HG03457 (cell line): Measurements from ENCODE around the gene ANXA4.
"Not testable (repeated sequence)": the region's sequence is repeated elsewhere in the genome, so short reads cannot be mapped to it uniquely, and the experiment has no call there.

Experiments used
- ATAC-seq: cut with Tn5 transposase; IDR thresholded peaks from one replicate; pipeline ENCODE4 v1.9.1; 2021; ENCODE audit warnings: moderate number of reproducible peaks; ENCODE audit not compliant: unreplicated experiment

The ANXA4 gene

DNA sequence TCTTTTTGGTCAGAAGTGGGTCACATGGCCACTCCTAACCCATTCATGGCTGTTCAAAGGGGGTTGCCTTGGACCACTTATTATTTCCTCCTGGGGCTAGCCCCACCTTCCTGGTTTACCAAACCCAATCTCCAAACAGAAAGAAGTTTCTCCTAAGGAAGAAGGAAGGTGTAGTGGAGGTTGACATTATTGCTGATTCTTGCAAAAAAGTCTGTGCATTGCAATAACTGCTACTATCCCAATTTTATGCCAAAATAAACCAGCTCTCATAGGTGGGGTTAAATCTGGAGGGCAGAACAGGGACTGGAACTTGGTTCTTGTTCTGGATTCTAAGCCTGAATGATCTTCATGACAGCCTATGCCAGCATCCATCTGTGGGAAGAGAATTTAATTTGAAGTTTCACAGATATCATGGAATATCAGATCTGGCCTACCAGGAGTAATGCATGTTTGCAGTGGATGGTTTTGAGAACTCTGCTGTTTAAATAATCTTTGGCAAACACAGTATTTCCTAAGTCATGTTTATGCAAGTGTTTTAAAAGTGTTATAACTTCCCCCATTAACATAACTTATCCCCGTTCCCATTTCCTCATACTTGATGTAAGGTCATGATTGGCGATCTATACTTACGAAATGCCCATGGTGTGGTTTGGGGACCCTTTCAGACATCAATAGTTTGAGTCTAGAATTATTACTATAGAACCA lies 11.9 kb downstream of the ANXA4 start:
- no peak for ATAC-seq

DNA sequence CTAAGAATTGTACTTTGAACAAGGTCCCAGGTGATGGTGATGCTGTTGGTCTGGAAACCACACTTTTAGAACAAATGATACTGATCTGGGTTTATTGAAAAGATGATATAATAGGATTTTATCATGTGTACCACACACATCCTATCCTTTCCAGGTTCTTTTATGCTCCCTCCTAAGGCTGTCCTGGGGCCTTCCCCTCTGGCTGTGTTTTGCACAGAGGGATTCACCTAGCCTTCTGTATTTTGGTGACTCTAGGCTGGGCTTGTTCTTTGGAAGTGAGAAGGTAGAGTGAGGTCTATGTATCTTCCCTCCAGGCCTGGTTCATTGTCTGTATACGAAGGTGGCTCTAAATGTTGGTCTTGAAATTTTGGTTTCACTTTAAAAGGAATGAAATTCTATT lies 12.7 kb downstream of the ANXA4 start:
- no peak for ATAC-seq

DNA sequence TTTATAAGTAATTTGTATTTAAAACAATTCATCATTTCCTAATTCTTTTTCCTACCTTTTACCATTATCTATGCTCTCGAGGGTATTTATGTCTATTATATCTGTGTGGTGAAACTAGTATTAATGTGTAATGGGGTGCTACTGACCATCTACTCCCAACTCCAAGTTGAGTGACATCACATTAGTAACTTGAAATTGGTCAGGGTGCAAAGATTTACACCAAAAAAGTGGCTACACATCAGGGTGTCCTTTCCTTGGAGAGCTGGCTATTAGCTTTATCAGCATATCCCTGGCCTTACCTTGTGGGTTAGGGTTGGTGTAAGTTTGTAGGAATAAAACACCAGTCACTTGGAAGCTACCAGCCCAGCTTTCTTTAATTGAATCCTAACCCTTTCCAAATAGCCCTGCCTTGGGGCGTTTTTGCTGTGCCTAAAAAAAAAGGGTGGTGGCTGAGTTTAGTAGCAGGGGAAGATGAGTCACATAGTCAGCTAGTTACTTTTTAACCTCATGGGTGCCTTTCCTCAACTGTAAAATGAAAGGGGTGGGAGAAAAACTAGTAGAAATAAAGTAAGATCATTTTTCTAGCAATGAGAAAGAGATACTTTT lies 14.0 kb downstream of the ANXA4 start:
- ATAC-seq: no peak

DNA sequence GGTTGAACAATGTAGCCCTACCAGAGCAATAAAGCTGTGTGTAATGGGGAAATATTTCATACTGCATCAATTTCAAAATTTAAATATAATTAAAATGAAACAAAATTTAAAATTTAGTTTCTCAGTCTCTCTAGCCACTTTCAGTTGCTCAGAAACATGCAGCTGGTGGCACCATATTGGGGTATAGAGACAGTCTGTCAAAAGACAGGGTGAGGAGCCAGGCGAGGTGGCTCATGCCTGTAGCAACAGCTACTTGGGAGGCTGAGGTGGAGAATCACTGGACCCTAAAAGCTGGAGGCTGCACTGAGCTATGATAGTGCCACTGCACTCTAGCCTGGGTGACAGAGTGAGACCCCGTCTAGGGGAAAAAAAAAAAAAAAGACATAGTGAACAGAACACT lies 20.1 kb downstream of the ANXA4 start:
- ATAC-seq: no peak

DNA sequence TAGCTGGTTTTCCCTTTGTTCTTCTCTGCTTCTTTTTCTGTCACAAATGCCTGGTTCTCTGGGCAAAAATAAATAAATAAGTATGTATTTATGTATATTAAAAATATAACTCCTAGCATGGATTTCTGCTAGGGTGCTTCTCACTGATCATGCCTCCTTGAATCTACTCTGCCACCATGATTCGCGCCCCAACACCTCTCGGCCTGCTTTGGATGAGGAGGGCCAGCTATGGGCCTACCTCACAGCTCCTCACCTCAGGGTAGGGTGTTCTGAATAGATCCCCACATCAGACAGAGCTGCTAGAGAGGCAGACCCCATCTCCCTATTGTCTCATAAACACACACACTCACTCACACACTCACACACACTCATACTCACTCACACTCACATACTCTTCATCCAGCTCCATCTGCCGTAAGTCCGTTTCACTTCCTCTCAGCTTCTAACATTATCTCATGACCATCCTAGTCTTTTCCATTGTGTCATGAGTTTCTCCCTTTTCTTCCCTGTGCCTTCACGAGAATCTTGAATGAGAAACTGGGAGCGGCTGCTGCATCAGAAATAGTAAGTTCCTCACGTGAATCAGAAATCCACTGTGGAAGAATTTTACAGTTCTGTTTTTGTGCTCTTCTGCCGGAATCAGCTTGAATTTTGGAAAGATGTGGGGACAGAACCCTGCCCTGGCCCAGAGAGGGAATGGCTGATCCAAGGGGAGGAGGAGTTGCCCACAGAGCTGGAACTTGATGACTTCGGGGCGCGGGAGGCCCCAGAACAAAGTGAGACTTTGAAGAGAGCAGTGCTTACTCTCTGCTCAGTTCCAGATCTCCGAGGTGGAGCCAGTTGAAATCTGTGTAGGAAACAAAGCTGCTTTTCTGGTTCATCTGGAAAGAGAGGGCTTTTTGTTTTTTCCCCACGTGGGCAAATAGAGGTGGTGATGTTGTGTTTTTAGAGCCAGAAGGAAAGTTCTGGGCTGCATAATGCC lies 20.9 kb downstream of the ANXA4 start:
- ATAC-seq: no peak

DNA sequence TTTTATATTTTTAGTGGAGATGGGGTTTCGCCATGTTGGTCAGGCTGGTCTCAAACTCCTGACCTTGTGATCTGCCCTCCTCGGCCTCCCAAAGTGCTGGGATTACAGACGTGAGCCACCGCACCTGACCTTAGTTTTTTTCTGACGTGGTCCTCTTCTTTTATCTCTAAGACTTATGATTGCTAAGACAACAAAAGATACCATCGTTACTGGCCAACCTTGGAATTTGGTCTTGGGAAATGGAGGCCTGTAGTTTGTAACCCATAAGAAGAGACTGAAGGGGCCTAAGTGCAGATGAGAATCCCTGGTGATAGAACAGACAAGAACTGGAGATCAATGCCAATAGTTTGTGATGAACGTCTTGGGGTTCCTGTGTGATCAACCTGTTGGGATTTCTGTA lies 21.9 kb downstream of the ANXA4 start:
- ATAC-seq: not testable (repeated sequence)

DNA sequence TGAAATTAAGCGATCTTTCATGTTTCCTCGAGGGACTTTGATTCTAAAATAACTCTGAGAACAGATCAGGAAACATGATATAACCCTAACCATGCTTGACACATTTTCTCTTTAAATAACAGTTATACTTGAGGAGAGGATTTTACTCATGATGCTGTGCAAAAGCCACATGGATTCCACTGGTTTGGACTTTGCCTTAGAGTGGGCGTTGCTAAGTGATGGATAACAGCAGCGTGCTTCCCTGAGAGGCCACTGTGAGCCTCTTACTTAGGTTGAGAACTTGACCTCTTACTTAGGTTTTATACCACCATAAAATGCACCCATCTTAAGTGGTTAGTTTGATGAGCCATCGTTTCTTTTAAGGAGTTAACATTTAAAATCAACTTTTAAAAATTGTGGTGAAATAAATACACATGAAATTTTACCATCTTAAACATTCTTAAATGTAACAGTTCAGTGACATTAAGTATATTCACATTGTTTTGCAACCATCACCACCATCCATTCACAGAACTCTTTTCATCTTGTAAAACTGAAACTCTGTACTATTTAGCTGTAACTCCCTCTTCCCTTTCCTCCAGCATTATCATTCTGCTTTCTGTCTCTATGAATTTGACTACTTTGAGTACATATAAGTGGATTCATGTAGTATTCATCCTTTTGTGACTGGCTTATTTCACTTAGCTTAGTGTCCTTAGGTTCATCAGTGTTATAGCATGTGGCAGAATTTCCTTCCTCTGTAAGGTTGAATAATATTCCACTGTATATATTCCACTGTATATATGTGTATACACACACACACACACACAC lies 22.6 kb downstream of the ANXA4 start:
- no peak for ATAC-seq

DNA sequence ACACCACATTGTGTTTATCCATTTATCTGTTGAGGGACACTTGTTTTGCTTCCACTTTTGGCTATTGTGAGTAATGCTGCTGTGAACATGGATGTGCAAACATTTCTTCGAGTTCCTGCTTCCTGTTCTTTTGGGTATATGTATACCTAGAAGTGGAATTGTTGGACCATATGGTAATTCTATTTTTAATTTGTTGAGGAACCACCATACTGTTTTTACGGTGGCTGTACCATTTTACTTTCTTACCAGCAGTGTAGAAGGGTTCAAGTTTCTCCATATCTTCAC lies 23.1 kb downstream of the ANXA4 start:
- no peak for ATAC-seq

DNA sequence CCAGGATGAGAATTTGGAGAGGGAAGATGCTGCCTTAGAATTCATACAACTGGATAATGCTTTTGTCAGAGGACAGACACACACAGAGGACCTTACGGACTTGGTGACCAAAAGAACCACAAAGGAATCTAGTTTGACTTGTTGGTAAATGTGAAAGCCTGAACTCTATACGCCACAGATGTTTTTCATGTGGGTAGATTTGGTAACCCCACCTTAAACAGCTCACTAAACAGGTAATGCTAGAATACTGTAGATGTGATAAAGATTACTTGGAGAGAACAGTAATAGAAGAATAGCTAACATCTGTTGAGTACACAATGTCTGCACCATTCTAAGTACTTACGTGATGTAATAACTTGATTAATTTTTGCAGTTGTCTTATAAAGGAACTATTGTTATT lies 24.1 kb downstream of the ANXA4 start:
- ATAC-seq: no peak

DNA sequence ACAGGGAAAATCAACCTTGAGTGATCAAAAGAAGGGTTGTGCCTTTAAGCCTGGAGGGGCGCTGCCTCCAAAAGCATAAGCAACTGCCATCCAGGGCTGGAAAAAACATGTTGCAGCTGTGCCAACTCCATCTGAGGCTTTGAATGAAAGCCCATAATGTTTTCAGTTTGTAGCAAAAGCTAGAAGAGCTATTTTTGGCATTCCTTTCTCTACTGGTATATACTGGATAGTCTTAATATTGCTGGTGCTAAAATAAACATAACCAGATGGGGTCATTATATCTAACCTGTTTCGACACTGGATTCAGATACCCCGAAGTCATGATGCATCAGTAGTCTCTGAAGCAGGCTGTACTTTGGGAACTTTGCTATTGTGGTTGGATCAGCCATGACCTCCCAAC lies 25.1 kb downstream of the ANXA4 start:
- ATAC-seq: no peak

DNA sequence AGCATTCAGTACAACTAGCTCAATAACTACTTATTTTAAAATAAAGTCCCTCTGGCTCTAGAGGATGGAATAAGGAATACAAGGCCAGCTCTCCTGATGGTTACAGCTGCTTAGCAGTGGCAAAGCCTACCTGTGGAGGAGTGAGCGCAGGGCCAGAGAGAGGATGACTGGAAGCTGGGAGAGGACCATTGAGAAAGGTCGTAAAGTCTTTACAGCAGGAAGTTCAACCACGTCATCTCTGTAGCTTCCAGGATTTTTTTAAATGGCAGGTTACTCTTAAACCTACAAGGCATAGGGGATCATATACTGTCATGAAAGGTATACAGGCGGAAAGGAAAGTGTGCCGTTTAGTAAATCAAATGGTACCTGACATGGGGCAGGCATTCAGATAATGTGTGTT lies 26.3 kb downstream of the ANXA4 start:
- no peak for ATAC-seq

DNA sequence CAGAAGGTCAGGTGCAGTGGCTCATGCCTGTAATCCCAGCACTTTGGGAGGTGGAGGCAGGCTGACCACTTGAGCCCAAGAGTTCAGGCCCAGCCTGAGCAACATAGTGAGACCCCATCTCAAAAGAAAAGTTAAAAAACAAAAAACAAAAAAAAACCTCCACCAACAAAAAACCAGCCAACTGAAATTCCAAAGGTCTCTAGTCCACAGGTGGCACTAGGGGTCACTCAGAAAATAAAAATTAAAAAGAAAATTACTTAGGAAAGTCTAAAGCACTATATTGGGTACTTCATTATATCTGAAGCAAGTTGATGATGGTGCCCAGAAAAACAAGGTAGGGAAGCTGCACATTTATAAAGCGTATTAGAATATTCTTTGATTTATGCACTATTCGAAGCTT lies 26.9 kb downstream of the ANXA4 start:
- ATAC-seq: no peak

DNA sequence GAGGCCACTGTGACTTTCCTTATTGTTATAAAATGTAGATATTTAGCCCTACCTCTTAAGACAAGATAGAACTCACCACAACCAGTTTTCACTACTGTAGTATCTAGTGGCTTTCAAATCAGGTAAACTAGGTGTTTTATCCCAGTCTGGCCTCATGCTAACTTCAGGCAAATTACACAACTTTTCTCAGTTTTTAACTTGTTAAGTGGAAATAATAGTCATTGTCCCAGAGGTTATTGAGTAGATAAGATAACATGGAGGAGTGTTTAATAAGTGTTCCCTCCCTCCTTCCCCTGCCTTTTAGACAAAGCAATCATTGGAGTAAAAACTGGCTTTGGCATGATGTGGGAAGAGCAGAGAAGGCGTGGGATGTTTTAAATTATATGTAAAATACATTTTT lies 27.3 kb downstream of the ANXA4 start:
- ATAC-seq: no peak

DNA sequence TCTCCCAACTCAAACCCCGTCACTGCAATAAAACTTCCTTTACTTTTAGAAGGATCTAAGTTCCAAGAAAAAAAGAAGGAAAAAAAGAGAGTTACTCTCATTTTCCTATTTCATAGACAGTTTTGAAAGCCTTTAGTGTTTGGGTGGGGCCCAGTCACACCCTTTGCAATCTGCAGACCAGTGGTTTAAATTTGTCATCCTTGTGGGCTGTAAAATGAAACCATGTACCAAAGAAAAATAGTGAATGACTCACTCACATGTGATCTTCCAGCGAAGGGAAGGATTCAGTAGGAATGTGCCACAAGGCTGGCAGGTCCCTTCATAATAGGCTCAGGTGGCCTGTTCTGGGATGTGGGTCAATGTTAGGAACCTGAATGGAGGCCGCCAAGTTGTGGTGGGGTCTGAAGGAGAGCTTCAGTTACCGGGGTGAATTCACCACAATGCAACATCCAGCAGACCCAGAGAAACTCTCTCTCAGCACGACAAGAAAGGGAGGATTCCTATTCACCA lies 28.3 kb downstream of the ANXA4 start:
- no peak for ATAC-seq

DNA sequence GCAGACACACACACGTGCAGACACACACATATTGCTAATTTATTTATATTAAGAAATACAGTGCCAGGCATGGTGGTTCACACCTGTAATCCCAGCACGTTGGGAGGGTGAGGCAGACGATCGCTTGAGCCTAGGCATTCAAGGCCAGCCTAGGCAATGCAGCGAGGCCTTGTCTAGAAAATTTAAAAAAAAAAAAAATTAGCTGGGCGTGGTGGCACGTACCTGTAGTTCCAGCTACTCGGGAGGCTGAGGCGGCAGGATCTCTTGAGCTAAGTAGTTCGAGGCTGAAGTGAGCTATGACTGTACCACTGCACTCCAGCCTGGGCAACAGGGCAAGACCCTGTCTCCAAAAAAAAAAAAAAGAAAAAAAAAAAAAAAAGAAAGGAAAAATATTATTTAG lies 28.8 kb downstream of the ANXA4 start:
- no peak for ATAC-seq

DNA sequence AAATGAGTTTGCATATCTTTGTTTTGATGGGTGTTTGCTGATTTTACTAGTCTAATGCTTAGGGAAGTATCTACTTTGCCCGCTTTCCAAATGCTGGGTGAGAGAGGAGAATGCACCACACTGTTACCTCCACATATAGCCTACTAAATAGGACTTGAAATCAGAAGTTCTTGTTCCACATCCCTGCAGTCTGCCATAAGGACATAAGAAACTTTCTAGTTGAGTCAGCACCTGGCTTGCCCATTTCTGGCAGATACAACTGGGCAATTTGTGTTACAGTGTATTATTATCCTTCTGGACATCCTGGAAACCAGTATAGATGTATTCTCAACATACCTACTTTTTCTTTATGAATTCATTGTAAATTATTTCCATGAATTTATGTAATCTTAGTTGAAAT lies 29.5 kb downstream of the ANXA4 start:
- no peak for ATAC-seq

DNA sequence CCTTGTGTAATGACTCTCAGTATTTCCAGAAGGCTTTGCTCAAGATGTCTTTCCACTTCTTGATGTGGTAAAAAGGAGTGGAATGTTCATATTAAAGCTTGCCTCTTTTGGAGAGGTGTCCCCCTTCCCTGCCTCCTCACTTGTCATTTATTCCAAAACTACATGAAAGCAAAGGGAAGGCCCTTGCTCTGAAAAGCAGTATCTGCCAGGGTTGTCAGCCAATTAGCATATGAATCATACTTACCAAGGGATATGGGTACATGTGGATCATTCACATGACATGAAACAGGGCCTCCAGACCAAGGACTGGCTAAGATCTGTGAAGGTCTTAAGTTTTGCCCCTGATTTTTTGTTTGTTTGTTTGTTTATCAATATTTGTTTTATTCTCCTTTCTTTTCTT lies 31.3 kb downstream of the ANXA4 start:
- ATAC-seq: no peak

DNA sequence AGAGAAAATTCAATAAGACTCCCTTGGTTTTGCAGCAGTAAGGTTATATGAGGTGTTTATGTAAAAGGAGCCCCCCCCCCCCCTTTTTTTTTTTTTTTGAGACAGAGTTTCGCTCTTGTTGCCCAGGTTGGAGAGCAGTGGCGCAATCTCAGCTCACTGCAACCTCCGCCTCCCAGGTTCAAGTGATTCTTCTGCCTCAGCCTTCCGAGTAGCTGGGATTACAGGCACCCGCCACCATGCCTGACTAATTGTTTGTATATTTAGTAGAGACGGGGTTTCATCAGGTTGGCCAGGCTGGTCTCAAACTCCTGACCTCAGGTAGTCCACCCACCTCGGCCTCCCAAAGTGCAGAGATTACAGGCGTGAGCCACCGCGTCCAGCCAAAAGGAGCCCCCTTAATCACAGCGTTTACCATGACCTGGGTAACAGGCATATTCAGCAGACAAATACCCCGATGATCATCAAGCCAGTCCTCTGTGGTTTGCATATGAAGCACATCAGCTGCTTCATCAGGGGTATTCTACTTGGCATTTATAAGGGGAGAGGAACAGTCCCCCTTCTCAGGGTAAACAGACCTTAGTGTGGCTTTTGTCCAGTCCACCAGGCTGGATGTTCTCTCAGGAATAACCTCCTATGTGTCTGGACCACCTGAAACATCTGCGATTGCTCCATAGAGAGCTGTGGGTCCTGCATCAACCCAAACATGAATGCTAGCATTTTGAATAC lies 32.5 kb downstream of the ANXA4 start:
- ATAC-seq: not testable (repeated sequence)

DNA sequence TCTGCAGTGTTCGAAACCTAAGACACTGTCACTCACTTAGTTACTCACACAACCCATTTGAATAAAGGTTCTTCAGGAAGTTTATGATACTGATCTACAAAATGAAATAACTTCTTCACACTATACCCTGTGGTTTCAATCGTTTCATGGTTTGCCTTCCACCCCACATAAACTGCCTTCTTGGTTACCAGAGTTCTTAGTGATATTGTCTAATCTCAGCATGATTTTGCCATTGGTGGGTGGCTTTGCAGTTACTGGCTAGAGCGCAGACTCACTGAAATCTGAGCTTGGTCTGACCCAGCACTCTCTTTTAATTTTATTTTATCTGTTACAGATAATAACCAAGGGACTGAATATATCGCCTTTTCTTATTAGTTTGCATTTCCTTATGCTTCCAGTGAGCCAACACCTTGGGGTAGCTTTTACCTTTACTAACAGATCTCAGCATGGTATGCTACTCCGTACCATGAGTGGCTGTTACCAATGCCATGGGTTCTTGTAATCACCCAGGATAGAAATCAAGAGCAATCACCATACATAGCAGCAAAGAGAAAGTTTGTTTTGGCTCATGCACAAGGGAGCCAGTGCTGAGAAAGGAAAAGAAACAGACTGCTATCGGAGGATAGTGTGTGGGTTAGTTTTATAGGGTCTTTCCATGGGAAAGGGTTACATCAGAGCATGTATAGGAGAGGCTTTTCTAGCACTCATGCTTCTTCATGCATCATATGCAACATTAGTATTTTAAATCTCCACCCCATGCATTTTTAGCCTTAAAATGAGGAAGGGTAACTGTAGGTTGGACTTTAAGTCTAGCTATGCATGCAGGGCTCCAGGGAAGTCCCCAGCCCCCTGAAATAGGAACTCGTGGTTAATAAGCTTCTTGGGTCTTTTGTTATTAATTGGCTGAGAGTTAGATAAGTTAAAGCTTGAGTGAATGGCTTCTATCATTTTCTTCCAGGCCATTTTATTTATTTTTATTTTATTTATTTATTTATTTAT lies 33.3 kb downstream of the ANXA4 start:
- ATAC-seq: no peak
